Glutamatergic neuron (in vitro differentiated cells): Measurements from ENCODE around the gene TSC22D2. TPM values are rescaled to one million over a fixed set of nuclear protein-coding genes. Genes with fewer than 3 reads are reported as not detected.

Experiments
- DNase-seq: peaks from one replicate; pipeline ENCODE4 v3.0.0; 2022
- H3K27ac Mint-ChIP-seq: one replicate; pipeline ENCODE4 v1.8.0; 2020; ENCODE audit warnings: mild to moderate bottlenecking, mixed read lengths, inconsistent platforms; ENCODE audit not compliant: unreplicated experiment
- H3K27me3 Mint-ChIP-seq: one replicate; pipeline ENCODE4 v1.8.0; 2020; ENCODE audit warnings: mild to moderate bottlenecking, moderate library complexity, mixed read lengths, inconsistent platforms; ENCODE audit not compliant: unreplicated experiment
- H3K36me3 Mint-ChIP-seq: one replicate; pipeline ENCODE4 v1.8.0; 2020; ENCODE audit warnings: mild to moderate bottlenecking, mixed read lengths, inconsistent platforms; ENCODE audit not compliant: unreplicated experiment
- H3K4me1 Mint-ChIP-seq: one replicate; pipeline ENCODE4 v1.8.0; 2020; ENCODE audit warnings: mild to moderate bottlenecking, low read depth, mixed read lengths, inconsistent platforms; ENCODE audit not compliant: unreplicated experiment
- H3K4me3 Mint-ChIP-seq: one replicate; pipeline ENCODE4 v1.8.0; 2020; ENCODE audit warnings: mild to moderate bottlenecking, mixed read lengths, inconsistent platforms; ENCODE audit not compliant: unreplicated experiment
- H3K9me3 Mint-ChIP-seq: one replicate; pipeline ENCODE4 v1.8.0; 2020; ENCODE audit warnings: mild to moderate bottlenecking, moderate library complexity, mixed read lengths, inconsistent platforms; ENCODE audit not compliant: unreplicated experiment
- CTCF ChIP-seq: fragments of 200-600 bp; sonication (generic); IDR thresholded peaks from one replicate; pipeline ENCODE4 v1.5.0; 2021; ENCODE audit not compliant: partially characterized antibody, unreplicated experiment
- total RNA-seq: library from RNA; stranded (reverse); fragmentation: NEBNext Ultra II Directional; extraction: Animal tissue kit (Norgen Biotek cat#: 25700); gene quantifications from one replicate; pipeline ENCODE4 v1.2.1, GENCODE V29; 2021; ENCODE audit not compliant: unreplicated experiment

TSC22D2 gene
- total RNA-seq, 1 donor from 2014 or later, result 87.3 TPM

- no peak for DNase-seq
Measured at GRCh38 chr3:150414959-150415358, 6.9 kb downstream of the TSC22D2 start.

GRCh38 chr3:150419076-150419868 is 11.2 kb downstream of the TSC22D2 start:
- H3K4me3 Mint-ChIP-seq, result no peak overlapping the region
- no peak overlapping the region for H3K27ac Mint-ChIP-seq

More at GRCh38 chr3:150414959-150415358, 6.9 kb downstream of the TSC22D2 start:
- Mint-ChIP-seq H3K9me3 (peaks cover 13% of the 10 kb centered on the region), H3K27me3 (peaks cover 2% of the 10 kb centered on the region), H3K4me1 (peaks cover 24% of the 10 kb centered on the region), H3K27ac (peak overlapping the region; percentile 18), H3K4me3 (peak overlapping the region; percentile 93), H3K36me3 (peaks cover 7% of the 10 kb centered on the region)
- no peak for TF ChIP-seq CTCF

GRCh38 chr3:150419959-150420358 is 11.9 kb downstream of the TSC22D2 start:
- H3K4me1 Mint-ChIP-seq, result peaks cover 32% of the 10 kb centered on the region
- H3K27ac Mint-ChIP-seq, result no peak overlapping the region
- no peak for TF ChIP-seq CTCF
- no peak for DNase-seq
- H3K4me3 Mint-ChIP-seq, result no peak overlapping the region
- H3K27me3 Mint-ChIP-seq, result no peaks in the 10 kb centered on the region
- peaks cover 5% of the 10 kb centered on the region for H3K9me3 Mint-ChIP-seq
- no peaks in the 10 kb centered on the region for H3K36me3 Mint-ChIP-seq

More at GRCh38 chr3:150419076-150419868, 11.2 kb downstream of the TSC22D2 start:
- Mint-ChIP-seq H3K4me1 (peaks cover 32% of the 10 kb centered on the region), H3K9me3 (peaks cover 5% of the 10 kb centered on the region), H3K27me3 (no peaks in the 10 kb centered on the region), H3K36me3 (no peaks in the 10 kb centered on the region)
- DNase-seq, result no peak
- TF ChIP-seq CTCF, result no peak

GRCh38 chr3:150421256-150421655 is 13.2 kb downstream of the TSC22D2 start:
- H3K27ac Mint-ChIP-seq, result no peak overlapping the region
- TF ChIP-seq CTCF, result no peak
- H3K27me3 Mint-ChIP-seq, result no peaks in the 10 kb centered on the region
- no peak overlapping the region for H3K4me3 Mint-ChIP-seq
- H3K9me3 Mint-ChIP-seq, result peaks cover 3% of the 10 kb centered on the region
- peaks cover 35% of the 10 kb centered on the region for H3K4me1 Mint-ChIP-seq
- no peaks in the 10 kb centered on the region for H3K36me3 Mint-ChIP-seq
- no peak for DNase-seq

GRCh38 chr3:150421799-150422548 is 13.9 kb downstream of the TSC22D2 start:
- no peak overlapping the region for H3K27ac Mint-ChIP-seq
- peaks cover 3% of the 10 kb centered on the region for H3K9me3 Mint-ChIP-seq
- peaks cover 35% of the 10 kb centered on the region for H3K4me1 Mint-ChIP-seq
- no peak for TF ChIP-seq CTCF
- no peaks in the 10 kb centered on the region for H3K27me3 Mint-ChIP-seq
- H3K4me3 Mint-ChIP-seq, result no peak overlapping the region
- DNase-seq, result no peak
- H3K36me3 Mint-ChIP-seq, result no peaks in the 10 kb centered on the region
